ENCODE results near the gene GREB1L.

- TF ChIP-seq CTCF (conservative IDR thresholded peaks at IDR 0.05 in 1 of 2, IDR thresholded peaks at IDR 0.05 in 1 of 2; ENCODE audit: extremely low read depth in 1 of 2, insufficient read depth in 1 of 2, low read depth in 1 of 2, low read length in 2 of 2), result no peak
- TF ChIP-seq EZH2 (IDR thresholded peaks at IDR 0.05; ENCODE audit: borderline replicate concordance, low read length), result no peak
These were observed 260.6 kb downstream of the GREB1L start for GRCh38 chr18:21502661-21503060.

All from mammary epithelial cell (primary cell).